GM12878 (cell line): ENCODE data around the gene PKN2.

Experiments
- ATF2 ChIP-seq: IDR thresholded peaks from 2 replicates; pipeline ENCODE4 v1.6.1; 2012; ENCODE audit warnings: low read length, inconsistent platforms
- BCL11A ChIP-seq: IDR thresholded peaks from 2 replicates; pipeline ENCODE4 v1.6.1; 2011; ENCODE audit warnings: low read depth, low read length
- CTCF ChIP-seq, 3 experiments: IDR thresholded peaks in 2 of 3; conservative IDR thresholded peaks in 1 of 3; 2 replicates each; pipeline ENCODE4 v1.5.1; 2011; ENCODE audit warnings: low read depth in 3 of 3, low read length in 3 of 3, mild to moderate bottlenecking in 3 of 3, control low read depth in 2 of 3, moderate library complexity in 2 of 3, inconsistent platforms in 1 of 3, mixed read lengths in 1 of 3; ENCODE audit not compliant: control insufficient read depth in 2 of 3, insufficient read depth in 1 of 3; ENCODE audit errors: extremely low read depth in 1 of 3
- DPF2 ChIP-seq: fragments of 450-650 bp; IDR thresholded peaks from 2 replicates; pipeline ENCODE4 v1.6.1; 2017; ENCODE audit warnings: mild to moderate bottlenecking
- EZH2 ChIP-seq: IDR thresholded peaks from 2 replicates; pipeline ENCODE4 v1.6.1; 2012; ENCODE audit warnings: low read depth, mild to moderate bottlenecking, control low read depth, inconsistent platforms, low read length, borderline replicate concordance; ENCODE audit not compliant: control insufficient read depth
- HSF1 ChIP-seq: fragments of 150-350 bp; IDR thresholded peaks from 2 replicates; pipeline ENCODE4 v1.6.1; 2014; ENCODE audit warnings: mild to moderate bottlenecking, low read depth, low read length
- JUND ChIP-seq: IDR thresholded peaks from 2 replicates; pipeline ENCODE4 v1.6.1; 2012; ENCODE audit warnings: low read depth, mild to moderate bottlenecking, low read length, improper control_type of control experiment, moderate library complexity
- MAX ChIP-seq: IDR thresholded peaks from 2 replicates; pipeline ENCODE4 v1.6.1; 2012; ENCODE audit warnings: low read depth, low read length, improper control_type of control experiment
- PBX3 ChIP-seq: IDR thresholded peaks from 2 replicates; pipeline ENCODE4 v1.6.1; 2011; ENCODE audit warnings: mild to moderate bottlenecking, low read depth, low read length, moderate library complexity; ENCODE audit not compliant: insufficient replicate concordance
- PKNOX1 ChIP-seq: fragments of 450-650 bp; IDR thresholded peaks from 2 replicates; pipeline ENCODE4 v1.6.1; 2016; ENCODE audit warnings: mild to moderate bottlenecking
- RBBP5 ChIP-seq: fragments of 200-600 bp; sonication (generic); conservative IDR thresholded peaks from 2 replicates; pipeline ENCODE4 v1.6.1; 2016
- SP1 ChIP-seq: IDR thresholded peaks from one replicate; pipeline ENCODE4 v1.6.1; 2011; ENCODE audit warnings: low read depth, low read length
- YY1 ChIP-seq: IDR thresholded peaks from 2 replicates; pipeline ENCODE4 v1.6.1; 2011; ENCODE audit warnings: low read depth, mild to moderate bottlenecking, low read length
- ZNF274 ChIP-seq: IDR thresholded peaks from one replicate; pipeline ENCODE4 v1.8.0; 2011; ENCODE audit not compliant: insufficient read length, insufficient read depth

- no peak for TF ChIP-seq EZH2
- TF ChIP-seq DPF2 = no peak
- TF ChIP-seq MAX = no peak
- no peak for TF ChIP-seq CTCF (IDR thresholded peaks at IDR 0.05 in 2 of 3, conservative IDR thresholded peaks at IDR 0.05 in 1 of 3; ENCODE audit: control insufficient read depth in 2 of 3, extremely low read depth in 1 of 3, insufficient read depth in 1 of 3, low read depth in 3 of 3, low read length in 3 of 3)
- no peak for TF ChIP-seq SP1
- TF ChIP-seq HSF1 = no peak
- TF ChIP-seq PKNOX1 = no peak
- TF ChIP-seq BCL11A = no peak
- no peak for TF ChIP-seq PBX3
- no peak for TF ChIP-seq ZNF274
- TF ChIP-seq ATF2 = no peak
- TF ChIP-seq RBBP5 = no peak
- no peak for TF ChIP-seq YY1
- no peak for TF ChIP-seq JUND
These were observed 93.6 kb downstream of the PKN2 start for GRCh38 chr1:88777604-88778149.
